ENCODE measurements around the gene BHLHA15. TPM values are rescaled to one million over a fixed set of nuclear protein-coding genes. Genes with fewer than 3 reads are reported as not detected.

The BHLHA15 gene
- polyA plus RNA-seq, 1 of the 3 experiments (the other 2 are of a cell fraction): 0.10 TPM

DNA sequence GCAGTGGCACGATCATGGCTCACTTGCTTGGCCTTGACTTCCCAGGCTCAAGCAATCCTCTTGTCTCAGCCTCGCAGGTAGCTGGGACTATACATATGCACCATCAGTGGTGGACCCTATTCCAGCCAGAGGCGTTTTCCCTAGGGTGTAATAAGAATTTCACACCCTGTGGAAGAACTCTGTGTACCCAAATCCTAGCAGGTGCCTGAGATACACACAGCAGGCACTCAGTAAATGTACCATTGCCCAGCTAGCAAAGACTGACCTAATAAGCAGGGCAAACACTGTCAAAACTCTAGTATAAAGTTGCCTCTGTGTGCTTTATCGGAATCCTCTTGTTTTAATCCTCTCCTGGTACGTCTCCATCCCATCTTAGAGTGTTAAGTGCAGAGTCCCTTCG lies 33.7 kb upstream of the BHLHA15 start:
- H3K4me1 ChIP-seq (ENCODE audit: control insufficient read depth in 1 of 2, insufficient read depth in 2 of 2, low read depth in 1 of 2, low read length in 1 of 2): peaks cover 0 to 10% of the 10 kb centered on the region in 2 experiments; a peak in 1 of 4 replicates
- no peaks in the 10 kb centered on the region for H3K27me3 ChIP-seq (ENCODE audit: insufficient read depth)
- H3K4me3 ChIP-seq (ENCODE audit: low read depth in 2 of 2, low read length in 1 of 2): no peak overlapping the region
- TF ChIP-seq, protein P1, sequence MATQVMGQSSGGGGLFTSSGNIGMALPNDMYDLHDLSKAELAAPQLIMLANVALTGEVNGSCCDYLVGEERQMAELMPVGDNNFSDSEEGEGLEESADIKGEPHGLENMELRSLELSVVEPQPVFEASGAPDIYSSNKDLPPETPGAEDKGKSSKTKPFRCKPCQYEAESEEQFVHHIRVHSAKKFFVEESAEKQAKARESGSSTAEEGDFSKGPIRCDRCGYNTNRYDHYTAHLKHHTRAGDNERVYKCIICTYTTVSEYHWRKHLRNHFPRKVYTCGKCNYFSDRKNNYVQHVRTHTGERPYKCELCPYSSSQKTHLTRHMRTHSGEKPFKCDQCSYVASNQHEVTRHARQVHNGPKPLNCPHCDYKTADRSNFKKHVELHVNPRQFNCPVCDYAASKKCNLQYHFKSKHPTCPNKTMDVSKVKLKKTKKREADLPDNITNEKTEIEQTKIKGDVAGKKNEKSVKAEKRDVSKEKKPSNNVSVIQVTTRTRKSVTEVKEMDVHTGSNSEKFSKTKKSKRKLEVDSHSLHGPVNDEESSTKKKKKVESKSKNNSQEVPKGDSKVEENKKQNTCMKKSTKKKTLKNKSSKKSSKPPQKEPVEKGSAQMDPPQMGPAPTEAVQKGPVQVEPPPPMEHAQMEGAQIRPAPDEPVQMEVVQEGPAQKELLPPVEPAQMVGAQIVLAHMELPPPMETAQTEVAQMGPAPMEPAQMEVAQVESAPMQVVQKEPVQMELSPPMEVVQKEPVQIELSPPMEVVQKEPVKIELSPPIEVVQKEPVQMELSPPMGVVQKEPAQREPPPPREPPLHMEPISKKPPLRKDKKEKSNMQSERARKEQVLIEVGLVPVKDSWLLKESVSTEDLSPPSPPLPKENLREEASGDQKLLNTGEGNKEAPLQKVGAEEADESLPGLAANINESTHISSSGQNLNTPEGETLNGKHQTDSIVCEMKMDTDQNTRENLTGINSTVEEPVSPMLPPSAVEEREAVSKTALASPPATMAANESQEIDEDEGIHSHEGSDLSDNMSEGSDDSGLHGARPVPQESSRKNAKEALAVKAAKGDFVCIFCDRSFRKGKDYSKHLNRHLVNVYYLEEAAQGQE (IDR thresholded peaks at IDR 0.05; ENCODE audit: low read depth, low read length): no peak
- no peak for TF ChIP-seq RXRA (IDR thresholded peaks at IDR 0.05; ENCODE audit: borderline replicate concordance, low read depth)
- no peak for TF ChIP-seq FOXJ3 (CRISPR knock-in tag; IDR thresholded peaks at IDR 0.05)
- TF ChIP-seq YY1 (IDR thresholded peaks at IDR 0.05; ENCODE audit: low read depth): no peak
- no peak for TF ChIP-seq FOSL2 (IDR thresholded peaks at IDR 0.05; ENCODE audit: borderline replicate concordance, low read depth)
- TF ChIP-seq SMC3 (IDR thresholded peaks at IDR 0.05; ENCODE audit: low read depth, low read length): no peak
- TF ChIP-seq, protein P2, sequence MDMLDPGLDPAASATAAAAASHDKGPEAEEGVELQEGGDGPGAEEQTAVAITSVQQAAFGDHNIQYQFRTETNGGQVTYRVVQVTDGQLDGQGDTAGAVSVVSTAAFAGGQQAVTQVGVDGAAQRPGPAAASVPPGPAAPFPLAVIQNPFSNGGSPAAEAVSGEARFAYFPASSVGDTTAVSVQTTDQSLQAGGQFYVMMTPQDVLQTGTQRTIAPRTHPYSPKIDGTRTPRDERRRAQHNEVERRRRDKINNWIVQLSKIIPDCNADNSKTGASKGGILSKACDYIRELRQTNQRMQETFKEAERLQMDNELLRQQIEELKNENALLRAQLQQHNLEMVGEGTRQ (IDR thresholded peaks at IDR 0.05; ENCODE audit: borderline replicate concordance, low read depth, low read length): no peak
- TF ChIP-seq, protein P3, sequence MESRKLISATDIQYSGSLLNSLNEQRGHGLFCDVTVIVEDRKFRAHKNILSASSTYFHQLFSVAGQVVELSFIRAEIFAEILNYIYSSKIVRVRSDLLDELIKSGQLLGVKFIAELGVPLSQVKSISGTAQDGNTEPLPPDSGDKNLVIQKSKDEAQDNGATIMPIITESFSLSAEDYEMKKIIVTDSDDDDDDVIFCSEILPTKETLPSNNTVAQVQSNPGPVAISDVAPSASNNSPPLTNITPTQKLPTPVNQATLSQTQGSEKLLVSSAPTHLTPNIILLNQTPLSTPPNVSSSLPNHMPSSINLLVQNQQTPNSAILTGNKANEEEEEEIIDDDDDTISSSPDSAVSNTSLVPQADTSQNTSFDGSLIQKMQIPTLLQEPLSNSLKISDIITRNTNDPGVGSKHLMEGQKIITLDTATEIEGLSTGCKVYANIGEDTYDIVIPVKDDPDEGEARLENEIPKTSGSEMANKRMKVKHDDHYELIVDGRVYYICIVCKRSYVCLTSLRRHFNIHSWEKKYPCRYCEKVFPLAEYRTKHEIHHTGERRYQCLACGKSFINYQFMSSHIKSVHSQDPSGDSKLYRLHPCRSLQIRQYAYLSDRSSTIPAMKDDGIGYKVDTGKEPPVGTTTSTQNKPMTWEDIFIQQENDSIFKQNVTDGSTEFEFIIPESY (IDR thresholded peaks at IDR 0.05; ENCODE audit: borderline replicate concordance, low read depth): no peak
- no peak for TF ChIP-seq EZH2phosphoT487 (IDR thresholded peaks at IDR 0.05; ENCODE audit: borderline replicate concordance, low read depth)
- TF ChIP-seq MXI1 (IDR thresholded peaks at IDR 0.05; ENCODE audit: low read depth, low read length): no peak
- TF ChIP-seq GABPA (IDR thresholded peaks at IDR 0.05; ENCODE audit: low read depth): no peak
- TF ChIP-seq TEAD4 (IDR thresholded peaks at IDR 0.05; ENCODE audit: borderline replicate concordance, insufficient read depth): no peak
- TF ChIP-seq NFIC (IDR thresholded peaks at IDR 0.05; ENCODE audit: borderline replicate concordance): no peak
- TF ChIP-seq CHD2 (IDR thresholded peaks at IDR 0.05; ENCODE audit: low read length, partially characterized antibody): no peak
- no peak for TF ChIP-seq SIN3A (IDR thresholded peaks at IDR 0.05; ENCODE audit: borderline replicate concordance, low read depth, low read length)
- TF ChIP-seq GATA2 (CRISPR knock-in tag; IDR thresholded peaks at IDR 0.05): no peak
- ChIA-PET POLR2A (no interaction called here), CTCF (interaction anchor here (0.6 to 10.5 kb wide), 6 partner anchors 12 to 164 kb away, joined by 3 to 133 read pairs (median 6); no protein-coding TSS in a partner anchor)
- no peak overlapping the region for H2AFZ ChIP-seq (ENCODE audit: low read depth)
- peaks cover 10 to 42% of the 10 kb centered on the region in 2 experiments for H3K36me3 ChIP-seq (replicated peaks in 1 of 2; ENCODE audit: control insufficient read depth in 1 of 2, insufficient read depth in 2 of 2, low read length in 1 of 2)
- H3F3A ChIP-seq (replicated peaks; ENCODE audit: insufficient read depth): no peaks in the 10 kb centered on the region
- H3K27ac ChIP-seq (ENCODE audit: low read depth in 2 of 2, low read length in 1 of 2): no peak overlapping the region
- no peaks in the 10 kb centered on the region for H3K9me3 ChIP-seq
- H3K4me2 ChIP-seq: no peak overlapping the region
- no peak overlapping the region for H3K9ac ChIP-seq
- 91% methylated on average over 6 of the region's 6 CpGs for WGBS (ENCODE audit: low lambda C conversion rate)
- H3K79me2 ChIP-seq (ENCODE audit: insufficient read depth): no peaks in the 10 kb centered on the region
- no peak for DNase-seq
- H4K20me1 ChIP-seq (ENCODE audit: insufficient read depth): no peaks in the 10 kb centered on the region
- H3K9me2 ChIP-seq: no peaks in the 10 kb centered on the region

Data from SK-N-SH (cell line).